COLO829 (cell line): ENCODE results near the gene TMEM131L.
"Not testable (repeated sequence)": the region's sequence is repeated elsewhere in the genome, so short reads cannot be mapped to it uniquely, and the experiment has no call there.

Experiments used
- DNase-seq: peaks from one replicate; pipeline ENCODE4 v3.0.0; 2012; ENCODE audit warnings: low spot score

Gene TMEM131L

DNA sequence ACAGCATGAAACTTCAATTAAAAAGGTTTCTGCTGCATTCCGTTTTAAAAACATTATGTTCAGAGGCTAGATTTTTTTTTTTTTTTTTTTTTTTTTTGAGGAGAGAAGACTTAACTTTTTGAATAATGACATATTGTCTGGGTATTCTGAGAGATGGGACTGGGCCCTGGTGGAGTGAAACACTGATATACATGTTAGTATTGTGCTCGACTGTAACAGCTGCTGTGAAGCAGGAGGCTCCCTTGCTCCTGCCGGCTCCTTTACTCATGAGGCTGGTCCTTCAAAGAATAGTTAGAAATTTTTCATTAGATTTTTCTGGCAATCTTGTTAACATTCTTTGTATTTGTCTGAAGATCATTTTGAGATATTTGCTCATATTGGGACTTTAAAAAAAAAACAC, 73.3 kb downstream of the TMEM131L start:
- DNase-seq = no peak

DNA sequence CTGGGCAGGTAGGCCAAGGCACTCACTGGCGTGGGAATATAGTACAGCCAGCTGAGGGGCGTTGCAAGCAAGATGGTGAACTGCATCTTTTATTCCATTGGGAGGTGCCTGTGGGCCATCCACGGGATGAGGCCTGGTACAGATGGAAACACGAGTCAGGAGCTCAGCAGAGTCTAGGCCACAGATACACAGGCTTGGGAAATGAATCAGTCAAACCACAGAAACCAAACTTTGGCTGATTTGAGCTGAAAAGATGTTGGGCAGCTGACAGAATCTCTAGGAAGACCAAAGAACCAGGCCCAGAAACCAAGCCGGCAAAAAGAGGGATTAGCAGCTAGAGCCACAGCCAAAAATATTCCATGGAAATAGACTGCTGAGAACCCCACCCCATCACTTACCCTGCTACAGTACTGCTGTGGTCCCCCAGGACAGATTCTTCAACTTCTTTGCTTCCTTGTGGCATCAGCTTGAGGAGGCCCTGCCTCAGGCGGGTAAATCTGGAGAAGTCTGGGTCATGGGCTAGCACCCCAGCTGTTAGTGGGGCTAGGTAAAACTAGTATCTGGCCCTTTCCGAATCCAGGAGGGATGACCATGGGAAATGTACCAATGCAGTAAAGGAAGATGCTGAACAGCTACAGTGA, 75.4 kb downstream of the TMEM131L start:
- DNase-seq = no peak

DNA sequence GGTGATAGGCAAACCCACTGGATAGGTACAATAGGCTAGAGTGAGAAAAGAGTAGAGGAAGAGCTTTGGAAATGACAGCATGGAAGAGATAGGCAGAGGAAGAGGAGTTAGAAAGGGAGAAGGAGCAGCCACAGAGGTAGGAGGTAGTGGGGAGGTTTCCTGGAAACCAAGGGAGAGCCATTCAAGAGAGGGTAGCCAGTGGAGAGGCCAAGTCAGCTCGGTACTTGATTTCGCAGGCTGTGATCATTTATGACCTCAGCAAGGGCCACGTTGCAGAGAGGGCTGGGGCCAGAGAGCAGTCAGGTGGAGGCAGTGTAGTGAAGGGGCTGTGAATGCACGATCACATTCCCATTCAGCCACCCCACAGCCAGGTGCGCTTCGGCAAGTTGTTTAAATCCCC, 76.0 kb downstream of the TMEM131L start:
- DNase-seq = no peak

DNA sequence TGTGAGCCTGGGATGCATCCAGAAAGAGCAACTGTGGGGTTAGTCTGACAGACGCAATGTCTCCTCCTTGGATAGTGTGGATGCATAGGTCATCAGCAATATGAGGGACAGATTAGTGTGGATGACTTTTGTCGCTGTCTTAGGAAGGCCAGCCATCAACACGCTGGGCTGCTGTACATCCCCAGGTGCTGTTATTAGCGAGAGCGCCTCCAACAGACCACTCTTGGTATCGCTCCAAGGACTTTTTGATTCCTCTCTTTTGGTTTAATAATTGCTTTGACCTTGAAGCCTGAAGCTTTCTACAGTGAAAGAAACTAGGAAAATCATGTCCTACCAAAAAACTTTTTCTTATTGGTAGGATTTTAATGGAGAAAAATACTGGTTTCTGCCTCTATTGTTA, 76.7 kb downstream of the TMEM131L start:
- DNase-seq = no peak

DNA sequence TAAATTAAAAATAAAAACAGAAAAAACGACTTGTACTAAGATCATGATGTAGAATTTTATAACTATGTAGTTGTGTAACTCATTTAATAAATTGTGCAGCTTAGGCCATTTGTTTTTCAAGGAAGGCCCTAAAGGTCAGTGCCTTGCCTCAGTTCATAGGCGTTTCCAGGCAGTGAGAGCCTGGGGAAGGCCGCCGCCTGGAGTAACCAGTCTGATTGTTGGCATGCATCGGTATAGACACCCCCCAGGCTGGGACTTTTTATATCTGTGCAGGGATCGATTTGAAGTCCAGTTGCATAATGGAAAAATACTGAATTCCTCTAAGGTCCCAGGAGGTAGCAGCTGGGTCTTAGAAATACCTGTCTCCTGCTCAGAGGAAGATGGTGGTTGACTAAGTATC, 77.2 kb downstream of the TMEM131L start:
- no peak for DNase-seq

DNA sequence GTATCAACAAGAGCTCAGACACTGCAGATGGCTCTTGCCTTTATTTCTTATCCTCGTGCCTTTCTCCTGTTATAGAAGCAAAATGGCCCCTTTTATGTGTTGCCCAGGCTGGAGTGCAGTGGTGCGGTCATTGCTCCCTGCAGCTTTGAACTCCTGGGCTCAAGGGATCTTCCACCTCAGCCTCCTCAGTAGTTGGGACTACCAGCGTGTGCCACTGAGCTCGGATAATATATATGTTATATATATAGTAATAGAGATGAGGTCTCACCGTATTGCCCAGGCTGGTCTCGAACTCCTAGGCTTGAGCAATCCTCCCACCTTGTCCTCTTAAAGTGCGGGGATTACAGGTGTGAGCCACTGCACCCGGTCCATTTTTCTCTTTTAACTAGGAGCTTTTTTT, 79.7 kb downstream of the TMEM131L start:
- DNase-seq = no peak

DNA sequence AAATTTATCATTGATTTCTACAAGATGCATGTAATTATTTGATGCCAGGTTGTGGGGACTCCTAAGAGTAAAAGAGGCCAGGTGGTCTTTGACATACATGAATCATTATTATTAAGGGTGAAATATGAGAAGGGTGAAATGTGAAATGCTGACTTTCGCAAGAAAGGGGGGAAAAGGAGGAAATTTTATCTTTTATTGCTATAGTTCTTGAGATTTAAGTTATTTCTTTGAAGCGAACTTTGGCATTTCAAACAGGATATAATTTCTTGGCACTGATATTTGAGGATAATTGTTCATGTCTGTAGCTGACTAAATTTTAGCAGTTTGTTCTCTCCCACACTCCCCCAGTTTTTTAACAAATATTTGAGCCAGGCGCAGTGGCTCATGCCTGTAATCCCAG, 80.1 kb downstream of the TMEM131L start:
- no peak for DNase-seq

DNA sequence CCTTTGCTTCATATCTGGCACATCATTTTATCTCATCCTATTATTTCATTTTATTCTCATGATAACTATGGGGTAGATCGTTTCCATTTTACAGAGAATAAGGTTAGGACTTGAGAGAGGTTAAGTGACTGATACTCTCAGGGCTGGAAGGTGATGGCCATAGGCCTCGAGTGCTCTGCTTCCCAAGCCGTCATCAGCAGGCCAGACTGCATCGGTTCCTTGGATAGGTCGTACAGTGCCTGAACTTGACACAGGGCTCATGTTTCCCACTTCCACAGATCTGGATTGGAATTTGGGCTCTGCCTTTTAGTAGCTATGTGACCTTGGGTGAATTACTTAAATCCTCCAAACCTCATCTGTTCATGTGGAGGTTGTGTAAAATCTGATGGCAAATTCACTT, 81.4 kb downstream of the TMEM131L start:
- no peak for DNase-seq

DNA sequence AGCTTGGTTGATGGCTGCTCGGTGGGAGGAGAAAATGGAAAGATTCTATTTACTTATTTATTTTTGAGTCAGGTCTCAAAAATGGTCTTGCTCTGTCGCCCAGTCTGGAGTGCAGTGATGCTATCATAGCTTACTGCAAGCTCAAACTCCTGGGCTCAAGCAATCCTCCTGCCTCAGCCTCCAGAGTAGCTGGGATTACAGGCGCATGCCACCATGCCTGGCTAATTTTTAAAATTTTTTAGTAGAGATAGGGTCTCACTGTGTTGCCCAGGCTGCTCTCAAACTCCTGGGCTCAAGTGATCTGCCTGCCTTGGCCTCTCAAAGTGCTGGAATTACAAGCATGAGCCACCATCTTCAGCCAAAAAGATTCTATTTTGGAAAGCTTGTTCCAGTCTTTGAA, 82.7 kb downstream of the TMEM131L start:
- not testable (repeated sequence) for DNase-seq

DNA sequence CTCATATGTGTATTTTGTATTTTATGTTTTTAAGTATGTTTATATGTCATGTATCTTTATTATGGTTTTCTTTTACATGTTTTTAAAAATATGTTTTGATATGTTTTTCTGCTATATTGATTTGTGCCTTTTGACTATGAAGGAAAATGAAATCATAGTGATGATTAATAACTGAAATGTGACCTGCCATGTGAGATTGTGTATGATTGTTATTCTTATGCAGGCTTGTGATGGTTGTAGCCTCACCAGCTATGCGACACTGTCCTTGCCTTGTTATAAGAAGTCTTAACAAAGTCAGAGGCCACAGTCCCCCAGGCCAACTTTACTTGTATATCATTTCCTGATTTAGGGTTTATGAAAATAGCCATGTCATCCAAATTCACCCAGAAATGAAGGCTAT, 83.2 kb downstream of the TMEM131L start:
- DNase-seq = no peak

DNA sequence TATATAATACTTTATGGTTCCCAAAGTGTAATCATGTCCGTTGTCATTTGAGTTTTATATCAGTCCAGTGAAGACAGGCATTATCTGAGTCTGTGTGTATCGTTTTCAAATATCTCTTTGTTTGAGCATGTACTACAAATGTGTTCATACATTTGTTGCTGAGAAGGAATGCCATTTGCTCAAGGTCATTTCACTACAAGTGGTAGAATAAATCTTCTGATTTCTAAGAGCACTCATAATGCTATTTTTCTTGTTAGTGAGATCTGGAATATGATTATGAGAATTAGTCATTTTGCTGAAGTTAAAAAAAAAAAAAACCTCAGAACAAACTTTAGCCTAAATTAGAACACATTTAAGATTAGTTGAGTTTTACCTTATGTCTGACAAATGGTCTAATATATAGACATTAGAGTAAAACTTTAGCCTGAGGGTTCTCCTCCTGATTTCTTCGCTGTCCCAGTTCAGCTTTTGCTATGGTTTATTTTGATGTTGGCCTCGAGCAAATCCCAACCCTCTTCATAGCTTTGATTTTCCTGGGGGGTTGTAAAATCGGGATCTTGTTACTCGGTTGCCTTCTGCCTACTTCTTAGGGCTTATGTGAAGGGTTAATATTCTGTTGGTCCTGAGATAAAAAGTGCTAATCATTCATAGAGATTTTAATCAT, 87.1 kb downstream of the TMEM131L start:
- no peak for DNase-seq

DNA sequence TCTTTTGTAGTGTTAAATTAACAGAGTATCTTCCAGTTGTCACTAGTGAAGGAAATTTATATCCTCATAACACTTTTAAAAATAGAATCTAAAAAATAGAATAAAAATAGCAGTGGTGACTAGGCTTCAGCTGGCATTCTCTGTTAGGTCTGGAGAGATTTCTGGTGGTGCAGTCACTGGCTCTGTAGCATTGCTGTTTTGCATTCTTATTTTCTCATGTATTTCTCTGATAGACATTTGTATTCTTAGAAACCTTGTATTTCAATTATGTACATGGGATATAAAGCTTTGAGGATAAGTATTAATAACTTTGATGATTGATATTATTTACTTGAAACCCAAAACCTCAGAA, 87.6 kb downstream of the TMEM131L start:
- DNase-seq = no peak

DNA sequence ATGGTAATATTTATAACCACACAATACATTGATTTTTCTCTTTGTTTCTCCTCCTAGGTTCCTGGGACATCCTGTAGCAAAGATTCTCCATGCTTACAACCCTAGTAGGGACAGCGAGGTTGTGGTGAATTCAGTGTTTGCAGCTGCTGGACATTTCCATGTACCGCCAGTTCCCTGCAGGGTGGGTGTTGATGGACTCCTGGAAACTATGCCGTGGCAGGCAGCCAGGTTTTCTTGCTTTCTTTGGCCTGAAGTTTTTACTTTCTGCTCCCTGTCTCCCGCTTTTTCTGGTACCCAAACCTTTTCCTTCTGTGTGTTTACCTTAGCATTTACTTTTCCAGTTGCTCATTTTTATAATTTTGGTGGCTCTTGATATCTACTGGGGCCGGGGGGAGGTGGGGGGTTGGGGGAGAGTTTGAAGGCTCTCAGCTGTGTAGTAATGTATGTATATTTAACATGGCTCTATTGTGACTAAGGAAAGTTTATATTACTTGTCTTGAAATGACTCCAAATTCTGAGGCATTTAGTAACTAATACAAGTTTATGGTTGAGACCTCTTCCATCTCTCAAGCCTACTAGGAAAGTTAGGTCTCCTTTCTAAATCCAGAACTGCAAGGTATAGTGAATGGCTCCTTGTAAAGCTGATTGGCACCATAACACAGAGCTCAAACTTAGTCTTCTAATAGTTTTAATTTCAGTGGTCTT, 89.7 kb downstream of the TMEM131L start:
- DNase-seq = no peak

DNA sequence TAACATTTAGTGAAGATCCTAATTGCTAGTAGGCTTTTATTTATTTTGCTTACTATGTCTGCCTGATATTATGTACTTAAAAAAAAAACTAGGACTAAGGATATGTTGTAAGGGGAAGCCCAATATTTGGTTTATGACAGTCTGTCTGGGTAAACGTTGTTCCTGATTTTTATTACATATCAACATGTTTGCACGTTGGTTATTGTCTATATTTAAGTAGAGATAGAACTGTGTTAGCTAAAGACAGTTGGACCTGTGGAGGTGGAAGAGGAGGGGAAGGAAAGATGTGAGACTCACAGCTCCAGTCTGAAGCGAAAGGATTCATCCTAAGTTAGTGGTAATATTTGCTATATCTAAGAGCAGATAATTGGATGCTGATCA, 90.3 kb downstream of the TMEM131L start:
- DNase-seq = no peak

DNA sequence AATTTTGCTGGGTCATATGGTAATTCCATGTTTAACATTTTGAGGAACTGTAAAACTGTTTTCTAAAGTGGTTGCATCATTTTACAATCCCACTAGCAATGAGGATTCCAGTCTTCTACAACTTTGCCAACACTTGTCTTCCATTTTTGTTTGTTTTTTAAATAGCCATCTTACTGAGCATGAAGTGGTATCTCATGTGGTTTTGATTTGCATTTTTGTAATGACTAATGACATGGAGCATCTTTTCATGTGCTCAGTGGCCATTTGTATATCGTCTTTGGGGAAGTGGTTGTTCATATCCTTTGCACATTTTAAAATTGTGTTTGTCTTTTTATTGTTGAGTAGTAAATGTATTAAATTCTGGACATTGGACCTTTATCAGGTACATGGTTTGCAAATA, 94.7 kb downstream of the TMEM131L start:
- DNase-seq = no peak

DNA sequence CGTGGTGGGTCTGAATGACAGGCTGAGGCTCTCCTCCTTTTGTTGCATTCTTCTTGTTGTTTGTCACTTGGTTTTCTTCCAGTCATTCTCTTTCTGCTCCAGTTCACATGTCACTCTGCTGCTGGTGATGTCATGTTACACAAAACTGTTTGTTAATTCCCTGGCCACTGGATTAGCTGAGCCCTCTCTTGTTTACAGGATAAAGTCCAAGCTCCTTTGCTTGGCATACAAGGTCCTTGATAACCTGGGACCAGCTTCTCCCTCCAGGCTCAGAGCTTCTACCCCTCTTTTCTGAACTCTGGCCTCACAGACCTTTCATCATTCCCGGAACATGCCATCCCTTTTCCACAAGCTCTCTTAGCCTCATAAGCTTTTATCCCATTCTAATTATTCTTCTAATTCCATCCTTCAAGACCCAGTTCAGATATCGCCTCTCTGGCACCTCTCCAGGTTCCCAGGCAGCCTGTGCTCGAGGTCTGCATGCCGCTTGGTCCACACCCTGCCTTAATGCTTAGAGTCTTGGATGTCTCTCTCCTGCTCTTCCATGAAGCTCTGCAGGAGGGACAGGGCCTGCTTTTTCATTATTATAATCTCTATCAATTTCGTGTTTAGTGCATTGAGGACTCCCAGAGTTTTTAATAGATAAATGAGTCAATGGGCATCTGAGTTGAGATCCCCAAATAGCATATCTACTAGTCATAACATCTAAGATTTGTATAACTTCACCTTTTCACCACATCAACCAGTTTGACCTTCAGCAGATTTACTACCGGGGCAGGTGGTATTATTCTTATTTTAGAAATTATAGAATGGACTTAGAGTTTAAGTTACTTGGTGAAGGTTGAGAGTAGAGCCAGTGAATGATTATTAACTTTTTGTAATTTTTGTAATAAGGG, 98.7 kb downstream of the TMEM131L start:
- DNase-seq = no peak

DNA sequence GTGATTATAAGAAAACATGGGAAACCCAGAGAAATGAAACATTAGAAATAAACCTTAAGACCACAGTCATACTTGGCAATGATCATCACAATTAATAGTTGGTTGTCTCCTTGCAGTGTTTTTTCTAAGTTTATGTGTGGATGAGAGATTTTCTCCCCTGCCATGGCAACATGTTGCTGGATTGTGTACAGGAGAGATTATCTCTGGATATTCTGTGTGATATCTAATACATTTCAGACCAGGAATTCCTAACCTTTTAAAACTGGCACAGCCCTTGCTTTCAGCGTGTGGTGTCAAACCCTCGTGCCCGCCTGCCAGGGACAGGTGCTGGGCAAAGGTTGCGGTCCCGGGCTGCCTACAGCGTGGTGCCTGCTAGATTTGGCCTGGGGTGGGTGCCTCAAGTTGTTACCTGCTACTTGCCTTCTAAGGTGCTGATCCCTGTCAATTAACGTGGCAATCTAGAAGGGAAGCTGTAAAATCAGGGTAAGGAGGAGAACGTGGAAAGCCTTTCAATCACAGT, 100.5 kb downstream of the TMEM131L start:
- no peak for DNase-seq

DNA sequence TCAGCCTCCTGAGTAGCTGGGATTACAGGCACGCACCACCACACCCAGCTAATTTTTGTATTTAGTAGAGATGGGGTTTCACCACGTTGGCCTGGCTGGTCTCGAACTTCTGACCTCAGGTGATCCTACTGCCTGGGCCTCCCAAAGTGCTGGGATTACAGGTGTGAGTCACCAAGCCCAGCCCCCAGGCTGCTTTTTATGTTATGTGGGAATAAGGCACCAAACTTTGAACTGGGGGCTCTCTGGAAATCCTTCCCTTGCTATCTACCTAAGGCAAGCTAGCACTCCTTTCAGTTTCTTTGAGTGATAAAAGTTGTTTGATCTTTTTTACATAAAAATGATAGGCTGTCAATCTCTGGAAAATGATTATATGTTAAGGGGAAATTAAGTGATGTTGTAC, 101.5 kb downstream of the TMEM131L start:
- DNase-seq = not testable (repeated sequence)

DNA sequence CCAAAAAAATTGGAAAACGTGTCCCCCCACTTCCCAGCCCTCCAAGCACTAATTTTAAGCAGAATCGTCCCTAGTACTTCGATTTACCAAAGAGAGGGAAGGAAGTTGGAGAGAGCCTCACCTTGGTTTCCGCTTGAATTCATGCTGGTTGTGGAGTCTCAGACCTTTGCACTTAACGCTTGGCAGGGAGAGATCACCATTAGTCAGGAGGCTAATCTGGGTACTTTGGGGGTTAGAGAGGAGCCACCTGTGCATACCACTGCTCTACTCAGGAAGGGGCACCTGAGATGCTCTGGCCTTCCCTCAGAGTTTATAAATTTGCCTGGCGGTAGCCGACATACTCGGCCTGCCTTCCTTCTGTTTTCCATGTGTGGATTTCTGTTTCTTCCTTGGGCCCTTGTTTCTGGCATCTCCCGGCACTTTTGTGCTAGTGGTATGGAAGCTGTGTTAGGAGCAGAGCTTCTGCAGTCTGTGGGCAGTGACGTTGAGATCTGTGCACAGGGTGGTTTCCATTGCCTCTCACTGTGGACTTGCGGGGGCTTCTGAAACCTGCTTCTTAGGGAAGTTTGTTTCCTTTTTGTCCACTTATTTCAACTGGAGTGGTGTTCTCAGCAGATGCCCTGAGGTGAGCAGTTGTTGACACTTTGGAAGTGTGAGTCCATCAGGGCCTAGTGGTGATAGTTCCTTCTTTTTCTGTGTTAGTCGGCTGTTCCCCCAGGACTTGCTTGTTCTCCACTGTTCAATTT, 104.2 kb downstream of the TMEM131L start:
- DNase-seq = no peak

DNA sequence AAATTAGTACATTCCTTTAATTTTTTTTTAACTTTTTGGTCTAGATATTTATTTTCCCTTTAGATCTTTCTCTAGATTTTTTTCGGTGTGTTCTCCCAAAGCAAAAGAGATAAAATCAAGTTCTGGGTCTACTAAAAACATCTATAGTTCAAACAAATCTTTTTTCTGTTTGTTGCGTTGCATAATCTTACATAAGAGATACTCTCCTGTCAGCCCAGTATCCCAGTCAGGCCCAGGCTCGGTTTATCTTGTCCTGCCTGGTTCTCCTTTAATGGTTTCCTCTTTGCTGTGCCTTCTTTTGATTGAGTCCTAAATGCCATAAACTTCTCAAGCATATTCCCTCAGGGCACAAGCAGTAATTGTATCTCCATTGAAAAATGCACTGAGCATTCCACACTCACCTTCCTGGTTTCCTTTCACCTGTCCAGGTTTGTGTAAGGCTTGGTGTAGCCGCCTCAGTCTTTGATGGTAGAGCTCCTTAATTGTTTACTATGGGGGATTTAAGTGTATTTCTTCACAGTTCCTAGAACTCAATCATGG, 104.9 kb downstream of the TMEM131L start:
- no peak for DNase-seq

DNA sequence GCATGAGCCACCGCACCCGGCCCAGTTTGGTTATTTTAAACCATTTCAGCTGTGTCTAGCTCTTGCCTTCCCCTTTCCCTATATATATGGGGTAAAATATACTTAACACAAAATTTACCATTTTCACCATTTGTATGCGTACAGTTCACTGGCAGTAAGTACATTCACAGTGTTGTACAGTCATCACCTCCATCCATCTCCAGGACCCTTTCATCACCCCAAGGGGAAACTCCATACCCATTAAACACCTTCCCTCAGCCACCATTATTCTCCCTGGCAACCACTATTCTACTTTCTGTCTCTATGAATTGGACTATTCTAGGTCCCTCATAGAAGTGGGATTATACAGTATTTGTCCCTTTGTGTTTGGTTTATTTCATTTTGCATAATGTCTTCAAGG, 106.4 kb downstream of the TMEM131L start:
- no peak for DNase-seq
